Mesendoderm (in vitro differentiated cells): ENCODE results near the gene P2RX6.
A peak's percentile ranks its signal among the peaks of the same experiment; 100 is the strongest.

Experiments used
- DNase-seq: peaks from one replicate; pipeline ENCODE4 v3.0.0; 2013
- H2AK5ac ChIP-seq: 2 replicates; pipeline ENCODE4 v1.6.1; 2013; ENCODE audit warnings: low read length, inconsistent platforms
- H2BK120ac ChIP-seq: 2 replicates; pipeline ENCODE4 v1.6.1; 2013; ENCODE audit warnings: low read depth, mild to moderate bottlenecking, low read length, moderate library complexity, mixed read lengths
- H2BK15ac ChIP-seq: replicated peaks from 2 replicates; pipeline ENCODE4 v1.6.1; 2013; ENCODE audit warnings: low read depth, mild to moderate bottlenecking, moderate library complexity
- H2BK5ac ChIP-seq: 2 replicates; pipeline ENCODE4 v1.6.1; 2013; ENCODE audit warnings: low read length, inconsistent platforms
- H3K18ac ChIP-seq: 2 replicates; pipeline ENCODE4 v1.6.1; 2013; ENCODE audit warnings: mild to moderate bottlenecking, low read length, mixed read lengths
- H3K23ac ChIP-seq: one replicate; pipeline ENCODE4 v1.6.1; 2013; ENCODE audit warnings: low read length
- H3K27ac ChIP-seq: 2 replicates; pipeline ENCODE4 v1.5.1; 2013; ENCODE audit warnings: low read depth, mild to moderate bottlenecking, inconsistent platforms, low read length, moderate library complexity
- H3K27me3 ChIP-seq: 2 replicates; pipeline ENCODE4 v1.6.1; 2013; ENCODE audit warnings: low read length, control low read depth, mild to moderate bottlenecking, inconsistent platforms; ENCODE audit not compliant: insufficient read depth, poor library complexity
- H3K36me3 ChIP-seq: 2 replicates; pipeline ENCODE4 v1.6.1; 2013; ENCODE audit warnings: low read length, inconsistent platforms; ENCODE audit not compliant: control insufficient read depth, insufficient read depth
- H3K4ac ChIP-seq: one replicate; pipeline ENCODE4 v1.6.1; 2013; ENCODE audit warnings: low read depth, mild to moderate bottlenecking, low read length, moderate library complexity
- H3K4me1 ChIP-seq: 2 replicates; pipeline ENCODE4 v1.6.1; 2013; ENCODE audit warnings: low read depth, low read length, inconsistent platforms; ENCODE audit not compliant: control insufficient read depth
- H3K4me2 ChIP-seq: 2 replicates; pipeline ENCODE4 v1.6.1; 2013; ENCODE audit warnings: low read length
- H3K4me3 ChIP-seq: 2 replicates; pipeline ENCODE4 v1.5.1; 2013; ENCODE audit warnings: mild to moderate bottlenecking, low read length
- H3K56ac ChIP-seq: one replicate; pipeline ENCODE4 v1.6.1; 2013; ENCODE audit warnings: low read length
- H3K79me1 ChIP-seq: 2 replicates; pipeline ENCODE4 v1.6.1; 2013; ENCODE audit warnings: low read length, inconsistent platforms
- H3K79me2 ChIP-seq: 2 replicates; pipeline ENCODE4 v1.6.1; 2013; ENCODE audit warnings: mild to moderate bottlenecking, low read length; ENCODE audit not compliant: control insufficient read depth, insufficient read depth
- H3K9ac ChIP-seq: 2 replicates; pipeline ENCODE4 v1.6.1; 2013; ENCODE audit warnings: low read length, inconsistent platforms
- H4K5ac ChIP-seq: one replicate; pipeline ENCODE4 v1.6.1; 2013; ENCODE audit warnings: low read length
- H4K8ac ChIP-seq: one replicate; pipeline ENCODE4 v1.6.1; 2013; ENCODE audit warnings: low read depth, mild to moderate bottlenecking, control low read depth, low read length, moderate library complexity
- WGBS: extraction: QIAGEN DNeasy Blood & Tissue Kit; methylation state at CpG from one replicate; pipeline ENCODE4 v1.1.7; 2013; ENCODE audit warnings: low lambda C conversion rate, missing lambda C conversion rate; ENCODE audit not compliant: insufficient coverage; ENCODE audit errors: extremely low coverage; 5-methylcytosine and 5-hydroxymethylcytosine counted together

P2RX6 gene

GRCh38 chr22:21009638-21010425, 5.1 kb upstream of the P2RX6 start:
- Histone ChIP-seq H4K8ac (no peak overlapping the region), H2BK120ac (no peak overlapping the region), H3K4me3 (no peak overlapping the region), H3K27me3 (no peaks in the 10 kb centered on the region), H2BK5ac (no peak overlapping the region), H3K4me1 (peaks cover 1% of the 10 kb centered on the region), H3K18ac (no peak overlapping the region), H3K4ac (no peak overlapping the region), H3K23ac (no peak overlapping the region), H2BK15ac (no peak overlapping the region), H3K4me2 (no peak overlapping the region), H2AK5ac (no peak overlapping the region), H3K79me2 (no peaks in the 10 kb centered on the region), H3K27ac (no peak overlapping the region), H4K5ac (no peak overlapping the region), H3K79me1 (peaks cover 2% of the 10 kb centered on the region), H3K36me3 (no peaks in the 10 kb centered on the region), H3K56ac (no peak overlapping the region), H3K9ac (no peak overlapping the region)
- WGBS = no CpG with 5 or more reads among the region's 10 CpGs
- DNase-seq = peak; percentile 68

GRCh38 chr22:21010426-21011113, 4.4 kb upstream of the P2RX6 start:
- no peak for DNase-seq
- Histone ChIP-seq H2BK15ac (no peak overlapping the region), H3K9ac (no peak overlapping the region), H3K79me1 (peaks cover 2% of the 10 kb centered on the region), H4K8ac (no peak overlapping the region), H3K18ac (no peak overlapping the region), H4K5ac (no peak overlapping the region), H3K4ac (no peak overlapping the region), H3K4me1 (peaks cover 3% of the 10 kb centered on the region), H2BK5ac (no peak overlapping the region), H3K4me3 (no peak overlapping the region), H3K79me2 (no peaks in the 10 kb centered on the region), H3K4me2 (no peak overlapping the region), H2AK5ac (no peak overlapping the region), H3K23ac (no peak overlapping the region), H3K36me3 (no peaks in the 10 kb centered on the region), H3K27me3 (no peaks in the 10 kb centered on the region), H3K56ac (no peak overlapping the region), H3K27ac (no peak overlapping the region), H2BK120ac (no peak overlapping the region)
- WGBS = no CpG with 5 or more reads among the region's 3 CpGs

- peaks cover 5% of the 10 kb centered on the region for H3K4me1 ChIP-seq
- H3K56ac ChIP-seq = peak overlapping the region; percentile 15
- H3K4me3 ChIP-seq = no peak overlapping the region
- H3K4me2 ChIP-seq = no peak overlapping the region
- no peak overlapping the region for H2AK5ac ChIP-seq
- H4K8ac ChIP-seq = no peak overlapping the region
- no peak overlapping the region for H3K27ac ChIP-seq
- H3K27me3 ChIP-seq = no peaks in the 10 kb centered on the region
- no peak overlapping the region for H3K18ac ChIP-seq
- no CpG with 5 or more reads among the region's 14 CpGs for WGBS
- H3K4ac ChIP-seq = no peak overlapping the region
- DNase-seq = no peak
- H2BK120ac ChIP-seq = no peak overlapping the region
- H3K9ac ChIP-seq = no peak overlapping the region
- no peaks in the 10 kb centered on the region for H3K79me2 ChIP-seq
- peak overlapping the region; percentile 66 for H3K23ac ChIP-seq
- H4K5ac ChIP-seq = no peak overlapping the region
- H2BK5ac ChIP-seq = no peak overlapping the region
- H2BK15ac ChIP-seq = no peak overlapping the region
- peaks cover 2% of the 10 kb centered on the region for H3K79me1 ChIP-seq
- H3K36me3 ChIP-seq = no peaks in the 10 kb centered on the region
Measured at GRCh38 chr22:21012446-21013407, 2.2 kb upstream of the P2RX6 start.

GRCh38 chr22:21013657-21014201, 1.2 kb upstream of the P2RX6 start:
- Histone ChIP-seq H3K27ac (peak overlapping the region; percentile 68), H3K36me3 (no peaks in the 10 kb centered on the region), H2BK120ac (no peak overlapping the region), H3K9ac (peak overlapping the region; percentile 77), H3K27me3 (no peaks in the 10 kb centered on the region), H3K79me2 (no peaks in the 10 kb centered on the region), H3K4me2 (peak overlapping the region; percentile 77), H4K5ac (no peak overlapping the region), H2BK15ac (no peak overlapping the region), H2AK5ac (no peak overlapping the region), H3K4me1 (peaks cover 5% of the 10 kb centered on the region), H3K18ac (peak overlapping the region; percentile 62), H3K79me1 (peaks cover 2% of the 10 kb centered on the region), H3K4me3 (peak overlapping the region; percentile 37), H3K4ac (peak overlapping the region; percentile 46), H2BK5ac (peak overlapping the region; percentile 81), H4K8ac (no peak overlapping the region), H3K56ac (peak overlapping the region; percentile 91), H3K23ac (no peak overlapping the region)
- WGBS = no CpG with 5 or more reads among the region's 24 CpGs
- no peak for DNase-seq

GRCh38 chr22:21014202-21014725, 701 bp upstream of the P2RX6 start:
- Histone ChIP-seq H3K9ac (peak overlapping the region; percentile 77), H2AK5ac (no peak overlapping the region), H3K18ac (no peak overlapping the region), H3K4me2 (peak overlapping the region; percentile 77), H3K27ac (peak overlapping the region; percentile 3), H3K4ac (no peak overlapping the region), H3K4me1 (peaks cover 5% of the 10 kb centered on the region), H3K79me1 (peaks cover 2% of the 10 kb centered on the region), H3K79me2 (no peaks in the 10 kb centered on the region), H2BK120ac (no peak overlapping the region), H4K8ac (no peak overlapping the region), H2BK15ac (no peak overlapping the region), H4K5ac (no peak overlapping the region), H3K56ac (peak overlapping the region; percentile 91), H3K27me3 (no peaks in the 10 kb centered on the region), H3K23ac (no peak overlapping the region), H2BK5ac (no peak overlapping the region), H3K36me3 (no peaks in the 10 kb centered on the region), H3K4me3 (no peak overlapping the region)
- peak; percentile 98 for DNase-seq
- WGBS = no CpG with 5 or more reads among the region's 40 CpGs
